ENCODE results near the gene ARL6IP5. TPM values are rescaled to one million over a fixed set of nuclear protein-coding genes. Genes with fewer than 3 reads are reported as not detected.
A peak's percentile ranks its signal among the peaks of the same experiment; 100 is the strongest.

Gene ARL6IP5
- total RNA-seq, 1 experiment from 2014 or later: 23.9 TPM

DNA sequence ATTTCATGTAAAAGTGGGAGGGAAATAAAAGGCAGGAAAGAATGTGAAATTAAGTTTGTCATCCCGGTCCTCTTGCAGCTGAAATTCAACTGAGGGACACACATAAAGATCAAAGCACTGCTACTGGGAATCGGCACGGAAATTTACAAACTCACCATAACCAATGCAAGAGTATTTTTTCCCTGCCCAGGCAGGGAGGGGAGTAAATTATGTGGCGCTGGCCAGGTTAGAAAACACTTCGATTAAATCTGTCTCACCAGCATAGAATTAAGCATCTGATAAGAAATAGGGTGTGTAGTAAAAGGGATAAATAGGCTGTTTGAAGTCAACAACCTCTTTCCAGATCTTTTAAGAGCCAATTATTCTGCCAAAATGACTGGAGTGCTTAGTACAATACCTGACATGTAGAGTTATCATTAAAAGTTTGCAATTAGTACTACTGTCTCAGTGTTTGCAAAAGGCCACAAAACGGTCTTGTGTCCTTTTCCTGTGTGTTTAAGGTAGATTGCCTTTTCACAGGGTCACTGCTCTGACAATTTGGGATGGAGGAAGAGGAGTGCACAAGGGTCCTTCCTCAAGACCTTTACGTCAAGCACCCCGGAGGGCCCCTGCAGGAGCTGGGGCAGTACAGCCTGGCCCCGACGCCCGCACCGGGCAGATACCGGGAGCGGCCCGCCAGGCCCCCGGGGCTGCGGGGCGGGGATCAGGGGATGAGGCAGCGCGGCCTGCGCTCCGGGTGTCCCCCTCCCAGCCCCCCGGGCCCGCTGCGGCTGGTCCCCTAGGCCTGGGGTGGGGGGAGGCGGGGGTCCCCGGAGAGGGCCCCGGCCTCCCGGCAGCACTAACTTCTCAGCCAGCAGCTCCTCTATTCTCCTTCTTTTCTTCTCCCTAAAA, 5.2 kb upstream of the ARL6IP5 start:
- ChIA-PET POLR2A (ENCODE audit: low non-redundant PET) (no interaction called here), CTCF (no interaction called here)
- Histone ChIP-seq H3K27me3 (replicated peaks; ENCODE audit: insufficient read depth, low read depth, low read length, poor library complexity) (no peaks in the 10 kb centered on the region), H3K27ac (ENCODE audit: low read depth, low read length, poor library complexity, severe bottlenecking) (peak overlapping the region; percentile 77), H3K4me3 (ENCODE audit: low read depth, low read length, poor library complexity, severe bottlenecking) (peak overlapping the region; percentile 62), H3K36me3 (ENCODE audit: insufficient read depth, low read length, poor library complexity, severe bottlenecking) (no peaks in the 10 kb centered on the region), H3K9me3 (ENCODE audit: low read depth, low read length, poor library complexity, severe bottlenecking) (no peaks in the 10 kb centered on the region), H3K4me1 (ENCODE audit: insufficient read depth, low read length, poor library complexity, severe bottlenecking) (peaks cover 26% of the 10 kb centered on the region)
- intact Hi-C loops (cut with micrococcal nuclease; ENCODE audit: unreplicated experiment): no loop called here
- peak; percentile 2 for DNase-seq (ENCODE audit: low spot score)
- TSS peak; percentile 63 for BruUV-seq (replicated peaks)
- TF ChIP-seq EZH2 (IDR thresholded peaks at IDR 0.05; ENCODE audit: borderline replicate concordance, low read depth, low read length, poor library complexity, severe bottlenecking): no peak
- TF ChIP-seq, protein P1, sequence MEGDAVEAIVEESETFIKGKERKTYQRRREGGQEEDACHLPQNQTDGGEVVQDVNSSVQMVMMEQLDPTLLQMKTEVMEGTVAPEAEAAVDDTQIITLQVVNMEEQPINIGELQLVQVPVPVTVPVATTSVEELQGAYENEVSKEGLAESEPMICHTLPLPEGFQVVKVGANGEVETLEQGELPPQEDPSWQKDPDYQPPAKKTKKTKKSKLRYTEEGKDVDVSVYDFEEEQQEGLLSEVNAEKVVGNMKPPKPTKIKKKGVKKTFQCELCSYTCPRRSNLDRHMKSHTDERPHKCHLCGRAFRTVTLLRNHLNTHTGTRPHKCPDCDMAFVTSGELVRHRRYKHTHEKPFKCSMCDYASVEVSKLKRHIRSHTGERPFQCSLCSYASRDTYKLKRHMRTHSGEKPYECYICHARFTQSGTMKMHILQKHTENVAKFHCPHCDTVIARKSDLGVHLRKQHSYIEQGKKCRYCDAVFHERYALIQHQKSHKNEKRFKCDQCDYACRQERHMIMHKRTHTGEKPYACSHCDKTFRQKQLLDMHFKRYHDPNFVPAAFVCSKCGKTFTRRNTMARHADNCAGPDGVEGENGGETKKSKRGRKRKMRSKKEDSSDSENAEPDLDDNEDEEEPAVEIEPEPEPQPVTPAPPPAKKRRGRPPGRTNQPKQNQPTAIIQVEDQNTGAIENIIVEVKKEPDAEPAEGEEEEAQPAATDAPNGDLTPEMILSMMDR (conservative IDR thresholded peaks at IDR 0.05; ENCODE audit: low read depth, low read length): no peak

DNA sequence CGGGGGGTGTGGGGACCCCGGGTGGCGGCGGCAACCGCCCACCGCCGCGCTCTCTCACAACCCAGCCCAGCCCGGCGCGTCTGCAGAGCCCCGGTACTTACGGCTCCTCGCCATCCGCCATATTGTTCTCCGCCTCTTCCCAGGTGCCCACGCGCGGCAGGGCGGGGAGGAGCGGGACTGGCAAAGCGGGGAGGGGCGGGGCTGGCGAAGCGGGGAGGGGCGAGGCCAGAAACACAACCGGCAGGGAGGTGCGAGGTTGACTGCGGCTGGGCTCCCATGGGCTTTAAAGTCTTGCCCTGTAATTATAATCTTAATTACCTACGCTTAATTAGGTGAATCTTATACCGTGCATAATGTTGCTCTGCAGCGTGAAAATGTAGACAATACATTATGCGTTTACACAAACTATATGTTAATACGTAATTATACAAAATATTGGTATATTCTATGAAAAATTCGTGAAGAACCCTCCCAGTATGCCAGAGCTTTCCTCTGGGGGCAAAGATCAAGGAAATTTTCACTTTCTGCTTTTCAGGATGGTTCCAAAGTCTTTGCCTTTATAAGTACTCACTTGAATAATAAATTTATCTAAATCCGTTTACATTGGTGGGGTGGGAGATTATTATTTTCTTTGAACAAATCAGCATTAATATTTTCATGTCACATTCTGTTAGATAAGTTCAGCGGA, 4.4 kb upstream of the ARL6IP5 start, which contains the start of gene UBA3:
TSS of gene UBA3 (minus strand) at position 133 of the 688 bp plus-strand sequence. CDS start at position 121, 12 bp downstream.
- intact Hi-C loops (cut with micrococcal nuclease; ENCODE audit: unreplicated experiment): no loop called here
- H3K9me3 ChIP-seq (ENCODE audit: low read depth, low read length, poor library complexity, severe bottlenecking): no peaks in the 10 kb centered on the region
- peak within 1 kb of the TSS; percentile 77 for H3K27ac ChIP-seq (ENCODE audit: low read depth, low read length, poor library complexity, severe bottlenecking)
- BruUV-seq (replicated peaks): no TSS peak
- H3K36me3 ChIP-seq (ENCODE audit: insufficient read depth, low read length, poor library complexity, severe bottlenecking): no peaks in the 10 kb centered on the region
- ChIA-PET CTCF (no interaction called here), POLR2A (ENCODE audit: low non-redundant PET) (no interaction called here)
- H3K4me3 ChIP-seq (ENCODE audit: low read depth, low read length, poor library complexity, severe bottlenecking): peak within 1 kb of the TSS; percentile 62
- peaks cover 27% of the 10 kb centered on the region for H3K4me1 ChIP-seq (ENCODE audit: insufficient read depth, low read length, poor library complexity, severe bottlenecking)
- TF ChIP-seq, protein P1 (conservative IDR thresholded peaks at IDR 0.05; ENCODE audit: low read depth, low read length): no peak
- no peak for TF ChIP-seq EZH2 (IDR thresholded peaks at IDR 0.05; ENCODE audit: borderline replicate concordance, low read depth, low read length, poor library complexity, severe bottlenecking)
- peak; percentile 84 for DNase-seq (ENCODE audit: low spot score)
- no peaks in the 10 kb centered on the region for H3K27me3 ChIP-seq (replicated peaks; ENCODE audit: insufficient read depth, low read depth, low read length, poor library complexity)

DNA sequence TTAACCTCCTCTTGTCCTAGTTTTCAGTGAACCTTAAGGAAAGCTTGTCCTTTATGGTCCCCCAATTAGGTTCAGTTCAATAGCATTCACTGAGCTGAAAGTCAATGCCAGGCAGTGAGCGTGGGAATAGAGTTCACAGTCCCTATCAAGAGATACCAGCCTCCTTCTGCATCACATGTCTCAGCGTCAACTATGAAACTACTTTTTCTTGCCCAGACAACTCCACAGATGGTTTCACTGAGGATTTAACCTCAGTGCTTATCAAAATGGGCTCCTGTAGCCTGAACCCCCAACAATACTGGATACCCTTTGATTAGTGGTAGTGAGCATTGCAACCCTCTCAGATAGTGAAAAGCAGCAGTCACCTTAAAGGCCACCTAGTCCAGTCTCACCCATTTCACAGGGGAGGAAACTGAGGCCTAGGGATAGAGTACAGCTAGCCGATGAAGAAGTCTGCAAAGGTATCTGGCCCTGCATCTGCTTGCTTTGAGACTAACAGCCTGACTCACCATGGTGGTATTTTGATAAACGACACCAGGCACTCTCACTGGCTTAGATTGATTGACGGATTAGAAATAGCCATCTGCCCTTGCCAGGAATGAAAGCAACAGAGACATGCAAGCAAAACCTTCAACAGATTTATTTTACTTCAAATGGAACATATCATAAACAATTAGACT, 3.0 kb upstream of the ARL6IP5 start:
- BruUV-seq (replicated peaks): no TSS peak
- no peaks in the 10 kb centered on the region for H3K27me3 ChIP-seq (replicated peaks; ENCODE audit: insufficient read depth, low read depth, low read length, poor library complexity)
- no peaks in the 10 kb centered on the region for H3K36me3 ChIP-seq (ENCODE audit: insufficient read depth, low read length, poor library complexity, severe bottlenecking)
- H3K4me3 ChIP-seq (ENCODE audit: low read depth, low read length, poor library complexity, severe bottlenecking): no peak overlapping the region
- intact Hi-C loops (cut with micrococcal nuclease; ENCODE audit: unreplicated experiment): no loop called here
- TF ChIP-seq EZH2 (IDR thresholded peaks at IDR 0.05; ENCODE audit: borderline replicate concordance, low read depth, low read length, poor library complexity, severe bottlenecking): no peak
- TF ChIP-seq, protein P1 (conservative IDR thresholded peaks at IDR 0.05; ENCODE audit: low read depth, low read length): no peak
- CTCF ChIA-PET: no interaction called here
- H3K27ac ChIP-seq (ENCODE audit: low read depth, low read length, poor library complexity, severe bottlenecking): no peak overlapping the region
- no peaks in the 10 kb centered on the region for H3K9me3 ChIP-seq (ENCODE audit: low read depth, low read length, poor library complexity, severe bottlenecking)
- POLR2A ChIA-PET (ENCODE audit: low non-redundant PET): no interaction called here
- DNase-seq (ENCODE audit: low spot score): peak; percentile 9
- H3K4me1 ChIP-seq (ENCODE audit: insufficient read depth, low read length, poor library complexity, severe bottlenecking): peaks cover 27% of the 10 kb centered on the region

All from A673 (cell line).